GM15510 (cell line): ENCODE measurements around the gene LZTR1.

Experiments
- POLR2A ChIP-seq: IDR thresholded peaks from 3 replicates; pipeline ENCODE4 v1.6.1; 2011; ENCODE audit warnings: borderline replicate concordance; ENCODE audit not compliant: insufficient read length; ENCODE audit errors: extremely low read depth

LZTR1 gene

GRCh38 chr22:21025763-21026755 lies 44.0 kb downstream of the LZTR1 start:
- TF ChIP-seq POLR2A, result no peak

DNA sequence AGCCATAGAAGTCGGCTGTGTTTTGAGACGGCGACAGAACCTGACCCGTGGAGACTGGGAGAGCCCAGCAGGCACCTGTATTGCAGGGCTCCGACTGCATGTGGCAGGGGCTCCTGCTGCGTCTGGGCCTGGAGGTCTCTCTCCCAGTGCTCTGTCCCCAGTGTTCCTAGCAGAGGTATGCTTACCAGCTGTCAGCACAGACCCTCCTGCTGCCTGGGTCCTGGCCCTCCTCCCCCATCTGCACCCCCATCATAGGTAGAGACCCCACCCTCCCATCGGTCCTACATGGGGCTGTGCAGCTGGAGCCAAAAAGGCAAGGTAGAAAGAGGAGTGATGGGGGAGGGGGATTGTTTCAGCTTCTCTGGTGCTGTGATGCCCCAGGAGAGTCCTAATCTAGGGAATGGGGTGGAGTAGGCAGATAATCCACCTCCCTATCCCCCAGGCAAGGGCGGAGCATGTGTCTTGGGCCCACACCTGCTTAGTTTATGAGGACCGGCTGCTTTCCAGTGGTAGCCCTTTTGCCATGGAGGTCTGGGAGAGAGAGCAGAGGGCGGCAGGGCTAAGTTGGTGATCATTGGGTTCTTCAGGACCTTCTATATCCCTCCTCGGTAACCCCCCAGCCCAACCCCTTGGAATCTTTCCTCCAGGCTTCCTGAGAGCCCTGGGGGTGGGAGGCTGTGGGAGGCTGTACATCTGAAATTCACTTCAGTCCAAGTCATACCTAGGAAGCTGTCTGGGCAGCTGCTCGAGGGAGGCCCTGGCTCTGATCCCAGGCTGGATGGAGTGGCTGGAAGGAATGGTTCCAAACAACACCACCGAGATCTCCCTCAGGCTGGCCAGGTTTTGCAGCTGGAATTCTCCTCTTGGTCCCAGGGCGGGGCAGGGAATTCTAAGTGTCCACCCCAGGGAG lies 44.9 kb downstream of the LZTR1 start:
- TF ChIP-seq POLR2A, result no peak

GRCh38 chr22:21028277-21029251 lies 46.5 kb downstream of the LZTR1 start:
- TF ChIP-seq POLR2A, result no peak

DNA sequence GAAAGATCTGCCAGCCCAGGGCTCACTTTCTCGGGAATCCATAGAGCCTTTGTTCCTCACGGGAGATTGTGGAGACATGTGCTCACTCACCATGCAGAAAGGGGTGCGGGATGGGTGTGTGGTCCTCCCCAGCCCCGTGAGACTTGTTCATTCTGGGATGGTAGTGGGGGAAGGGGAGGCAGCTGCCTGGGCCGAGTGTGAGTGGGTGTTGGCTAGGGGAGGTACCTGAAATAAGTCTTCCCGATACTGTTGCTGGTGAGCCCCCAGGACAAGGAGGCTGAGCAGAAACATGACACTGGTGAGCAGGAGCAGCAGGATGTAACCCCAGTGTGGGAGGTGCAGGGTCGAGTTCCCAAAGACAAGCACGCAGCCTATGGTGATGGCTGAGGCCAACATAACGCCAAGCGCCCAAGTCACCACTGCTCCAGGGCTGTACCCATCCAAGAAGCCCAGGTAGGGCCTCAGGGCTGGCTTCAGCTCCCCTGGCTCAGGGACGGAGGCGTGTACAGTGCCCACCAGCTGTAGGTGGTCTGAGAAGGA lies 47.5 kb downstream of the LZTR1 start:
- TF ChIP-seq POLR2A, result no peak

DNA sequence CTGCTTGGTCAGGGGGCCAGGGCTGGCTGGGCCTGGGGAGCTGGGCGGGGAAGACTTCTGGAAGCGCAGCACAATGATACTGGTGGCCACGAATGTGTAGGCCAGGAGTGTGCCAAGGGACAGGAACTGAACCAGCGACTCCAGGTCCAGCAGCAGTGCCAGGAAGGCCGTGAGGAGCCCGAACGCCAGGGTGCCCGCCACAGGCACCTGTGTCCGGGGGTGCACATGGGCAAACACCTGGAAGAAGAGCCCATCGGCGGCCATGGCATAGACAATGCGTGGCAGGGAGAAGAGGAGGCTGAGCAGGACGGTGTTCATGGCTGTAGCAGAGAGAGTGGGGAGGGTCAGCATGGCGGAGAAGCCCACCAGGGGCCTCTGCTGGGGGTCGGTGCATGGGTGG lies 47.9 kb downstream of the LZTR1 start:
- no peak for TF ChIP-seq POLR2A

GRCh38 chr22:21030621-21031544 lies 48.8 kb downstream of the LZTR1 start:
- TF ChIP-seq POLR2A, result no peak

DNA sequence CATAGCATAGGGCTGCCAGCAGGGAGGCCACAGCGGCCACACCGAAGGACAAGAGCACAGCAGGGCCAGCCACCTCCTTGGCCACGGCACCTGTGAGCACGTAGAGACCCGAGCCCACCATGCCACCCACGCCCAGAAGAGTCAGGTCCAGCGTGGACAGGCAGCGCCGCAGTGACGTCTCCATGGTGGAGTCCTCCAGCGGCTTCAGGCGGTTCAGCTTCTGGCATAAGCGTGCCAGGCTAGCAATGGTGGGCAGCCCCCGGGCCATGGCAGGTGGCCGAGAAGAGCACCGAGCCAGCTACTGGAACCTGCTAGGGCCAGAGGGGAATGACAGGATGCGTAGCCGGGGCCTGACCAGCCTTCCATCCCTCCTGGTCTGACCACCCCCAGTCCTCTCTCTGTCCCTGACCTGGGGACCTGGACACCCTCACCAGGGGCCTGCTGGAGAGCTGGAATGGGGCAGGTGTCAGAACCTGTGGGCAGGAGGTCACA lies 49.5 kb downstream of the LZTR1 start:
- no peak for TF ChIP-seq POLR2A

- TF ChIP-seq POLR2A, result no peak
These were observed 50.2 kb downstream of the LZTR1 start, which contains the start of gene SLC7A4 for GRCh38 chr22:21032037-21032867. TSS of gene SLC7A4 (minus strand) at chr22:21032561. CDS start at chr22:21031812, 749 bp downstream.

DNA sequence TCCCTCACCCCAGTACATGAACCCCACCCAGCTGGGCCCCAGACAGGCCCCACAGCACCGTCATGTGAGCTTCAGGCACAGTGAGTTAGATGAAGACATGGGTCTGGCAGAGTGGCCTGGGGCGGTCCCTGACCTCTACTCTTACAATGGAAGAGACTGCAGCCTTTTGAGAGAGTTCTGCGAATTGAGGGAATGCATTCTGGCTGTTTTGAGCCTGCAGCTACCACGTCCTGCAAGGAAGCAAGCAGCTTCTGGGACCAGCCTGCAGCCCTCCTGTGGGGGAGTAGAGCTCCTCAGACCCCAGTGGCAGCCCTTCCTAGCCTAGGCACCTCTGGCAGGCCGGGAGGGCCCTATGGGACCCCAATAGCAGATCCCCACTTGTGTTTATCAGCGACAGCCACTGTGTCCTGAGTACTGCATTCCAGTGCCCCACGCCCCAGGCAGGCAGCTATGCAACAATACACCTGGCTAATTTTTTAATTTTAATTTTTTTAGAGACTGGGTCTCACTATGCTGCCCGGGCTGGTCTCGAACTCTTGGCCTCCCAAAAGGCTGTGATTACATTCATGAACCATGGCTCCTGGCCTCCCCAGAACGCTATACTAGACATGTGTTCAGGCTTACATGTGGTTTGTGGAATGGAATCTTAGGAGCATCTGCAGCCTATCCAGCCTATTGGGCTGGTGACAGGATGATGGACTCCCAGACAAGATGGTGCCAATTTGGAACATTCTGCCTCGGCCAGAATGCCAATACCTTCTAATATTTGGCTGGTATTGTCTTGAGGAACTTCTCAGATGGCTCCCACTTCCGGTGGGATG lies 51.0 kb downstream of the LZTR1 start:
- no peak for TF ChIP-seq POLR2A

GRCh38 chr22:21033895-21034294 lies 51.8 kb downstream of the LZTR1 start:
- no peak for TF ChIP-seq POLR2A

GRCh38 chr22:21034989-21035388 lies 52.9 kb downstream of the LZTR1 start:
- no peak for TF ChIP-seq POLR2A
